GM19468 (cell line): Measurements from ENCODE around the gene FAT1.

ENCODE experiments used
- ATAC-seq: cut with Tn5 transposase; IDR thresholded peaks from one replicate; pipeline ENCODE4 v1.9.1; 2021; ENCODE audit warnings: mild to moderate bottlenecking, moderate library complexity, moderate number of reproducible peaks; ENCODE audit not compliant: unreplicated experiment; ENCODE audit errors: extremely low read depth

FAT1 gene

DNA sequence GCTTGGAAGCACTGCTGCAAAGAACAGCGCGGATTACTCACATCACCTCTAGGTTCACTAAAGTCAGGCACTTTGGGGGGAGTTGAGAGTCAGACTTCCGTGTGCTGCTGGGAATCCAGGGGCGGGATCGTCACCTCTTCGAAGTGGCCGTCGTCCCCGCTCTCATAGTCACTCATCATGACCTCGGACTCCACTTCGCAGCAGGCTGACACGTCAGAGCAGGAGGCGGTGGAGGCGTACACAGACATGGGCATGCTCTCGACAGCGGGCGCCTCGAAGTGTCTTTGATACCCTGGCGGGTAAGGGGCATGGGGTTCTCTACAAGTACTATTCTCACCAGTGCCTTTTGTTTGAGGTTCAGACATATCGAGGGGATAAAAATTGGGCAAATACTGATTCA, 135.2 kb downstream of the FAT1 start:
- no peak for ATAC-seq

DNA sequence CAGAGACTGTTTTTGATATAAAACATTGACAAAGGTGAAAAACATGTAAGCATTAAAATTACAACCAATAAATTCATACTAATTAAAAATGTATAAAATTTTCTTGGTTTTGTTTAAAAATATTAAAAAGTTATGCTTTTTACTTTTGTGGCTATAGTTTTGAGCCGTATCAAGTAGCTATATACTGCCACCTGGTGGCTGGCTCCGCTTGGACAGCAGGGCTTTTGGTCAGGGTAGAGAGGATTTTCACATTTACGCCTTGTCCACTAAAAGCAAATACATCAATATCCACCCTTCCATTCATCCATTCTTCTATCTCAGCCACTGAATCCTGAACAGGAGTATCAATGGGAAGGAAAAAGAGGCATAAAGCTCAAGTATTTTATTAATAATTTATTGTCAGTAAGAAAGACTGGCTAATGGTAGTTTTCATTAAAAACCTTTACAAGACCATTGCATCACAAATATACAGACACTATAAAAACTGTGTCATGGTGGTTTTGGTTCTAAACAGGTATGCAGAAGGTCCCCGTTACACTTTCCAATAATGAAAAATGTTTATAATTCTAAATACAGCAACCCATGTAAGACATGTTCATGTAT, 136.1 kb downstream of the FAT1 start:
- ATAC-seq, result peak; percentile 76

- ATAC-seq, result no peak
These were observed 137.5 kb downstream of the FAT1 start for GRCh38 chr4:186586205-186586604.

- ATAC-seq, result no peak
These were observed 138.7 kb downstream of the FAT1 start for GRCh38 chr4:186584912-186585311.

DNA sequence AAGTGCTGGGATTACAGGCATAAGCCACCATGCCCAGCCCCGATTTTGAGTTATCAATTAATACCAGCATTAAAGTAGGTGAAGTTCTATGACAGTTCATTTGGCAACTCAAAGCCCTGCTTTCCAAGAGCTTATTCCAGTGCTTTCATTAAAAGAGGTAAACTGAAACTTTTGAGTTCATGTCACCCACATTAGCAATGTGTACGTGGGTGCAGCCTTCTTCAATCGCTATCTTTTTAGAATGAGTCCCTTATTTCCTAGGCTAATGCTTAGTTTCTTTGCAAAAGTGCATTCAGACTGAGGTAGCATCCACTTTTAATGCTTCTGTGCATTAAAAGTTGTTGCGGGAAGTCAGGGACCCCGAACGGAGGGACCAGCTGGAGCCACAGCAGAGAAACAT, 142.2 kb downstream of the FAT1 start:
- ATAC-seq, result no peak

- no peak for ATAC-seq
These were observed 143.0 kb downstream of the FAT1 start for GRCh38 chr4:186580669-186581068.

DNA sequence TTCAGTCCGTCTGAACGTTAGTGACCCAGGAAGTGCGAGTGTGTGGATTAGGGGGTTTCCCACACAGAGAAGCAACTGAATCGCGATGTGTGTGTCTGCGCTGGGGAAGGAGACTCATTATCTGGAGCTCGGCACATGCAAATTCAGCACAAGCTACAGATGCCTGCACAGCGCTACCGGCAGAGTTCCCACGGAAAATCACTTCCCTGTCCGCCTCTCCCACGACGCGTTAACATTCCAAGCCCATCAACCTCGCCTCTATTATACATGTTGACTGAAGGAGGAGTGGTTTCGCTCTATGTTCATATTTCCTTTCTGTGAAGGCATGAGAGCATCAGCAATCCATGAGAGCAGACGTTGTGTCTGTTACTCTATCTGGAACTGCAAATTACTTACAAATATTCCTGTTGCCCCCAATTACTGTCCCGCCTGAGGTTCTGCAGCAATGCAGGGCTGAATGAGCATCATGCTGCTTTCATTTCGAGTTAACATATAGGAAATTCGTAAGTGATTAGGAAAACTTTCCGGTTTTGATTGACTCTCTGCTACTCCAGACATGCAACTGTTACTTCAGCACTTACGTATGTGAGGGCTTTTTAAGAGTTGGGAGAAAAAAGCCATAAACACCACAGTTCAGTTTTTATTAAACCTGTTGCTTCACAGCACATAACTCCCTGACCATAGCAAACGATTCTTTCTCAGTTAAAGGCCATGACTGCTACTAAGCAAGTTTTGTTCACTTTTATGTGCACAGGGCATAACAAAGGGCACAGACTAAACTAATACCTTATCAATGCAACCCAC, 153.3 kb downstream of the FAT1 start:
- ATAC-seq, result no peak

GRCh38 chr4:186569533-186570192, 154.0 kb downstream of the FAT1 start:
- ATAC-seq, result no peak

DNA sequence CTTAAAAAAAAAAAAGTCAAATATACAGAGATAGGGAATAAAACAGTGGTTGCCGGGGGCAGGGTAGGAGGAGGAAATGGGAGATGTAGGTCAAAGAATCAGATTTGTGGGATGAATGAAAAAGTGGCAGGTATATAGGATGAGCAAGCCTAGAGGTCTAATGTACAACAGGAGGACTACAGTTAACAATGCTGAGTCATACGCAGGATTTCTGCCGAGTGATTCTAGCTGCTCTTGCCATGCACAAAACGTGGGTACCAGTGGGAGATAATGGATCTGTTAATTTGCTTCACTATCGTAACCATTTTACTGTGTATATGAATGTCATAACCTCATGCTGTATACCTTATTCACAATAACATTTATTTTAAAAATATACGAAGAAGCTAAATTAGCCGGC, 157.6 kb downstream of the FAT1 start:
- no peak for ATAC-seq

DNA sequence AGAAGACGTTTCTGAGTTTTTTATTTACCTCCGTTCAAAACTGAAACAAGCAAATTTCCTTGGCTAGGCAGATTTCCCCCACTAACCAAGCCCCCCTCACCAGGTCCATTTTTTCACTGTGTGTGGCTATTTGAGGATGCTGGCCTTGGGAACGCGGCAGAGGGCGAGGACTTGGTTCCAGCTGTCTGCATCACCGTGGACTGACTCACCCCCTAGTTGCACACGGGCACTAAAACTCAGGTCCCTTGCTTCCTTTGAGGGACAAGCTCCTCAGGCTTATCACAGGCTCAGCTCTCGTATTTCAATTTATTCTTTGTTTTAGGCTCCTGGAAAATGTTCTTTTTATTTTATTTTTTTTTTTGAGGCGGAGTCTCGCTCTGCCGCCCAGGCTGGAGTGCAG, 159.9 kb downstream of the FAT1 start:
- ATAC-seq, result no peak

- ATAC-seq, result no peak
These were observed 161.9 kb downstream of the FAT1 start for GRCh38 chr4:186561748-186562147.

GRCh38 chr4:186560647-186561046, 163.0 kb downstream of the FAT1 start:
- ATAC-seq, result no peak

- ATAC-seq, result no peak
These were observed 166.2 kb downstream of the FAT1 start for GRCh38 chr4:186557486-186557885.

DNA sequence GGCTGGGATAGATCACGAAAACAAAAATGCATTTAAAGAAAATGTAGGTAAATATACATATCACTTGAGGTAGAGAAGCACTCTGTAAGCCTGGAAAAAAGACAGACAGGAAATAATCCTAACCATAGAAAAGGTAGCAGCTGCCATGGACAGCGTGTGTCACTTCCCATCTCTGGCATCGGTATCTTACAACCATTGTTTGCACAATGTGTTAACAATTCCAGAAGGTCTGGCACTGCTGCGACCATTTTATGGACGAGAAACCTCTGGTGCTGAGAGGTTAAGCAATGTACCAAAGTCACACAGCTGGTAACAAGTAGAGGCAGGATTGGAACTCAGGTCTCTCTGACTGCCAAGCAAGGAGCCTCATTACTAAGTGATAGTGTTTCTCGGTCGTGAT, 166.6 kb downstream of the FAT1 start:
- no peak for ATAC-seq

GRCh38 chr4:186554914-186555827, 168.5 kb downstream of the FAT1 start, which contains the start of gene MTNR1A:
TSS of gene MTNR1A (minus strand) at chr4:186555567. CDS start at chr4:186555365, 202 bp downstream.
- ATAC-seq, result no peak

GRCh38 chr4:186554539-186554913, 169.1 kb downstream of the FAT1 start:
- ATAC-seq, result no peak

DNA sequence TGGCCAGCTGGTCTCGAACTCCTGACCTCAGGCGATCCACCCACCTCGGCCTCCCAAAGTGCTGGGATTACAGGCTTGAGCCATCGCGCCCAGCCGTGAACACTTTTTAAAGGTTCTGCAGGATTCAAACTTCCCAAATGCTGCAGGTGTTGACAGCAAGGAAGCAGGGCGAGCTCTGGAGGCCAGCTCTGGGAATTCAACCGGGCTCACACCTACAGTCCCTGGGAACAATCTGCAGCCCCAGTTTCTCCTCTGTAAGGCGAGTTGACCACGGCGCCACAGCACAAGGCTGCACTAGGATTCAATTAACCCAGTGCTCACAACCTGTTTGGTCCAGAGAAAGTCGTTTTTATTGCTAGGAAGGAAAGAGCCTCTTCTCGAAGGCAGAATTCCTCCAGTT, 169.9 kb downstream of the FAT1 start:
- no peak for ATAC-seq

- no peak for ATAC-seq
These were observed 171.8 kb downstream of the FAT1 start for GRCh38 chr4:186551849-186552248.

DNA sequence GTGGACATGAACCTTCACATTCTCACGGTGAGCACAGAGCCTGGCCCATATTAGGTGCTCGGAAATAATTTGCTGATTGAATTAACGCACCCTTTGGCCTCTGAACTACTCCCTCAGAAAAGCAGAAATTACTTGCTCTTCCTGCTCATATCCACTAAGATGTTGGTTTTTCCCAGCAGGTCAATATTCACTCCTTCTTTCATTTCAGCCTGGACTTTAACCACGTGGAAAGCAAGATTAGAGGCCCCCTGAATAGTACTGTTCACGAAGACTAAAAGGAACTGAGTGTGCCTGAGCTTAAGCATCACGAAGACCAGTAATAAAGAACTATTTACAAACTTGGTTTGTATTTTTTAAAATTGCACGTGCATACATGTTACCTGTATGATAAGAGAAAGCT, 178.2 kb downstream of the FAT1 start:
- ATAC-seq, result no peak

DNA sequence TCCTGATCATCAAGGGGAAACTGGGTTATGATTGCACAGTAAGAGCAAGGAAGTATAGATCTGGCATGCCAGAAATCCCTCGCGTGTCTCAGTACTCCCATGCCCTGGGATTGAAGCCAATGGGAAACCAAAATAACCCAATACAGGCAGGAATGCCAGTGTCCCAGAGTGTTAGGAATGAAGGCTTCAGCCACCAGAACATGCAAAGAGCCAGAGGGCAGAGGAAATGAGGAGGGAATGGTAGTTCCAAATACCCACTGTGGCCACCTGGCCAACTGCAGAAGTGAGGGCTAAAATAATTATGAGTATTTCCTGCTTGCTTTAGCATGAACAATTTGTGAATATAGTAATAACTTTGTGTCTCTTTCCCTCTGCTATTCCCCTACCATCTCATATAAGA, 180.4 kb downstream of the FAT1 start:
- no peak for ATAC-seq
